GM19240 (cell line): ENCODE data around the gene HSD11B1.

Experiments used
- DNase-seq: peaks from one replicate; pipeline ENCODE4 v3.0.0; 2011; ENCODE audit warnings: low spot score; ENCODE audit not compliant: insufficient read length

HSD11B1 gene

DNA sequence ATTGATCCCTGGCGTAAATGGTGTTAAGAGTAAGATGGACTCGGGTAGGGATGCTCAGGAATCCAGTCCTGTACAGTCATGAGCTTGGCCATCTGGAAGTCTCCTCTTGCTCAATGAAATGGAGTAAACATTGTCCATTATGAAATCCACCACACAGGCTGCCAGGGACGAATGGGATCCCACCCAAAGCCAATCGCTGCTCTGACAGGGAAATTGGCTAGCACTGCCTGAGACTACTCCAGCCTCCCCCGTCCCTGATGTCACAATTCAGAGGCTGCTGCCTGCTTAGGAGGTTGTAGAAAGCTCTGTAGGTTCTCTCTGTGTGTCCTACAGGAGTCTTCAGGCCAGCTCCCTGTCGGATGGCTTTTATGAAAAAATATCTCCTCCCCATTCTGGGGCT, at the start of gene HSD11B1:
Gene HSD11B1 (plus strand): TSS at position 263 of the 400 bp plus-strand sequence. CDS start 97 bp downstream, at position 360.
- no peak for DNase-seq

DNA sequence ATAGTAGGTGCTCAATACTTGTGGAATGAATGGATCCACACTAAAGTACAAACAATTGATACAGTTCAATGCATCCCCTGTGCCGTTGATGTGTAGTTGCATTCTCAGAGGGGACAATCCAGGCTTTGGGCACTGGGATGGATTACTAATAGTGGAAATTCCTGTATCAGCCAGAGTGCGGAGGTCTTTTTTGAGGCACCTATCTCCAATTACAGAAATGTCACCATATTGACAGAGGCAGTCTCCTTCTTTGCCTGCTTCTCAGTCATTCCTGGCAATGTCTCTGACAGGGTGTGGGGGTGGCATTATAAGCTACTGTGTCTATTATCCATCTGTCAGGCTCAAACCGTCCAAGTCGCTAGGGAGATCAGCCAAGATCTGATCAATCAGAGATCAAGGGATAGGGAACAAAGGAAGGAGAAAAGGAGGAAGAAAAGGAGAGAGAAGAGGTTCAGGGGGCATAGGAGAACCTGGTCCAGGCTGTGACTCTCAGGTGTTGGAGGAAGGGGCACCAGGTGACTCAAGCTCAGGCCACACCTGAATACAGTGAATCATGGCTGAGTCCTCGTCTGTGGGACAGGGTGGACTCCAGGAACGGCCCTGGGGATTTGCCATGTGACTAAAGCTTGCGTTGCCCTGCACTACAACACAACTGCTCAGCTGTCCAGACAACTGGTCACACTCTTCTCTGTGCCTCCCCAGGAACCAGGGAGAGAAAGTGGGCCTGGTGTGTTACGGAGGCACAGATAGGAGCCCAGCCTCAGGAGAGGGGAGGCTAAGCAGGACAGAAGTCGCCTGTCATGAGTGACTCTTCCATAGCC, 49.0 kb upstream of the HSD11B1 start:
- no peak for DNase-seq

DNA sequence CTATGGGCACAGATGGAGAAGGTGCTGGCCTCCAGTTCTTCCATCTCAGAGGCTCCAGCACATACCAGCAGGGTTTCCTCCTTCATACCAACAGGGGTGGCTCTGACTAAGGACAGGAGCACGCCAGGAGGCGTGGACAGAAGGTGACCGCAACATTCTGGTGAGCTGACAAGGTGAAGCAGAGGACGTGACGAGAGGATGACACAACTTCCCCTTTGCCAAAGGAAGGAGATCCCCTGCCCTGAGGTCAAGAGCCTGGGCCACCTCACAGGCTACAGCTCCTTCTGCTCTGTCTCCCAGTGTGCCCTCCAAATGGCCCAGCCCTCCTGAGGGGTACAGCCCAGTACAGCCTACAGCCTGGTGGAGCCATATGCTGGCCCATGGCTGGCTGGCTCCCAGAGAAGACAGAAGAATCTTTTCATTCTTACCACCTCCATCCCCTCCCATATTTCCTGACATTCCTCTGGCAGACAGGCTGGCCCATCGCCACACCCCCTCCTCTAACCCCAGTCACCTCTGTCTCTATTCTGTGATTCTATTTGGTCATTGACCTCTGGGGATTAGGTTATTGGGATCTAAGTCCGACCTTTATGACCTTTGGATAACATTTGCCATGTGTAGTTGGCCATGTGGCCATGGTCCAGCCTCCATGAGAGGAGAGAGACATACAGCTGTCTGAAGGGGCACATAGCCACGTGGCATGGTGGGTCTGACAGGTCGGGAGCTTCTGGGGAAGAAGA, 47.3 kb upstream of the HSD11B1 start:
- no peak for DNase-seq

DNA sequence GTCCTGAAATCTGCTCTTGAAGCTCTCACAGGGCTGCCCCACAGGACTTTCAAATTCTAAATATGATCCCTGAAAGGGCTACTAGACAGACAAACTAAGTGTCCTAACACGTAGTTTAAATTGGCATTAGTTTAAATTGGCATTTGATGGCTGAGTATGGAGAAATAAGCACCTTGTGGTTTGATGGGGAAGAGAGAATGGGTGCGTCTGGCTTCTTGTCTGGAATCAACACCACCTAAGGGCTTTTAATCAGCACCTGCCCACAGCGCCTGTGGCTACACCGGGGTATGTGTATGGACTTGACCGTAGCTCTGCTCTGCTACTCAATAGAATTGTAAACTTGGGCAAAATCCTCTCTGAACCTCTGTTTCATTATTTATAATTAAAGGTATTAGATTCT, 46.7 kb upstream of the HSD11B1 start:
- DNase-seq: no peak

DNA sequence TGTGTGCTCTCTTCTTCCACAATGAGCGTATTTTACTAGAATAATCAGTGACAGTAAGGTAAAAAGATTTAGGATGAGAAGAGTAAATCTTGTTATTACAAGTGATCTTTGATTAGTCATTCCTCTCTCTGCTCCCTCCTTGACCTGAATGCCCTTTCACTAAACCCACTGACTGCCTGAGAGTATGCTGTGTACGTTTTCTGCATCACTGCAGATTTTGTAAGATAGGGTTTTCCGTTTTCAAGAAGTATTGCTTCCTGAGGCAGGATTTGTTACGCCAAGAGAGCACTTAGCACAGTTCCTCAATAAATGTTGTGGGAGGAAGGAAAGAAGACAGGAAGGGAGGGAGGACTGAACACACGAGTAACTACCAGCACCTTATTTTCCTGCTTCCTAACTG, 44.7 kb upstream of the HSD11B1 start:
- DNase-seq: peak; percentile 32

DNA sequence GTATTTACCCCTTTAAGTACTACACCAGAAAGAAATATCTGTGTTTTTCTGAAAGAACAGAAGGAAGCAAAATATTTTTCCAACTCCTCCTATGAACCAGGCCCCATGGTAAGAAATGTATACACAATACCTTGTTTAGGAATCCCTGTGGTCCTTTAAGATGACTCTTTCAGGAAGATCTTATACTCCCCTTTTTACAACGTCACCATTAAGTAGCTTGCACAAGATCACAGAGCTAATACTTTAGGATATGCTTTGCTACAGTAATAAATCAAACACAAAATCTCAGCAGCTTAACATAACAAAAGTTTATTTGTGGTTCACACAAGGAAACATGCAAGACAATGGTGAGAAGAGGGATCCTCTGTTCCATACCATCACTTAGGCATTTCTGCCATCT, 43.6 kb upstream of the HSD11B1 start:
- DNase-seq: no peak

DNA sequence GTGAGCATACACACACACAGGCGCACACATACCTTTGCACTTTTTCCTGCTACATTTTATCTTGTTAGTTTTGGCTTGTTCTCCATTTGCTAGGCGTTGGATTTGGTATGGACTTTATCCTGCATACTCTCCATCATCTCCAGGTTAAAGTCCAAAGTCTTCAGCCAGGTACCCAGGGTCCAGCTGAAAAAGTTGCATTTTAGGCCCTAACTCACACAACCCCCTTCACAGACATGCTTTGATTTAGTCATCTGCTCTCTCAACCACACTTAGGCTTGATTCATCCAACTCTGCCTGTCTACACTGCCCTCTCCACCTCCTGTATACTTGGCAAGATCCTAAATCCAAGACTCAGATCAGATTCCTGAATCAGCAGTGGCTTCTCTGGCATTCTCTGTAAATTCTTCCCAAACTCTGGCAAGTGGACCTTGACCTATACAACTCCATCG, 41.7 kb upstream of the HSD11B1 start:
- no peak for DNase-seq

DNA sequence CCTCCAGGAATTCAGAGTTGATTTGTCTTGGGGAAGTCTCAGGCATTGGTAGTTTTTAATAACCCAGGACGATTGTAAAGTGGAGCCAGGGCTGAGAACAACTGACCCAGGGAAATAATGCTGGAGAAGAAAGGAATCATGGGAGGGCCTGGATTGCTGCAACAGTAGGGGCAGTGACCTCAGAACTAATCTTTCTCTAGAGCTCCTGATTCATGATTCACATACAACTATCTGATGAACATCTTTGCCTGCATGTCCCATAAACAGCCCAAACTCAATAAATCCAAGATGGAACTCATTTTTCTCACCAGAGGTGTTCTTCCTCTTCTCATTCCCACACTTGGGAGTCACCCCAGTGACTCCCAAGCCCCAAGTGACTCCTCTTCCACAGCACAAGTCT, 37.5 kb upstream of the HSD11B1 start:
- DNase-seq: no peak

DNA sequence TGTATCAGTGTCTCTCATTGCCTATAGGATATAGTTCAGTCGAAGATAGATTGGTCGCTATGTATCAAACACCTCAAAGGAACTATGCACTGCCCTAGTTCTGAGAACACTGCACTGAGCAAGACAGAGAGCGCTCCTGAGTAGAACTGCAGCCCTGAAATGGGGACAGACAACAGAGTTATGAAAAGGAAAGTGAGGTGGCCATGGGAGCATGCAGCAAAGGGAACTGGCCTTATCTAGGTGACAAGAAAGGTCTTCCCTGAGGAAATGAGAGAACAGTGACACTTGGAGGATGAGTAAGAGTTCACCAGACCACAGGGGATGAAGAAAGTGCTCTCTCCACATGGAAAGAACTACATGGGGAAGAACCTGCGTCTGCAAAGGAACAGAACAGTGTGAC, 36.9 kb upstream of the HSD11B1 start:
- DNase-seq: no peak

DNA sequence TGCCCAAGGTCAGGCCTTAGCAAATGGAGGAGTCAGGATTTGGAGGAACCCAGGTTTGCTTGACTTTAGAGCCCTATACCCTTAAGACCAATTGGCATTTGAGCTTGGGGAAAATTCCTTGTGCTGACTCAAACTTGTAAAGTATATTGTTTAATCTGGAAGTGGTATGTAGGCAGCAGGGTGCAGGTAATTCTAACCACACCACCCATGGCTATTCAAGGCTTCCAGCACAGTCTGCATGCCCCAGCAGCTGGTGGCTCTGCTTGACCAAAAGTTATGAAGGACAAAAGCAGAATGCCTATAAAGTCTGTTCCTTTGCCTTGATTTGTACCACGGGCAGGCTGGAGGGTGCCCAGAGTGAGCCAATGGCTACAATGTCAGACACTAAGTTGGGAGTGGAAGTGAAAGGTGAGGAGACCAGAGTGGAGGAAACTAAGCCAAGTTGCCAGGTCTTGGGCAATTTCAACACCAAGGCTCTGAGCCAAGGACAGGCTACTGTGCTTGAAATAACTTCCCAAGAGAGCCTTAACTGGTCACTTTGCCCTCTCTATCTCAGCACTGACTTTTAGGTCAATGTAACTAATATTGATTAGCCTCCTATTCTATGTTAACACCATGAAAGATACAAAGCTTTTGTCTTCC, 34.1 kb upstream of the HSD11B1 start:
- DNase-seq: no peak

DNA sequence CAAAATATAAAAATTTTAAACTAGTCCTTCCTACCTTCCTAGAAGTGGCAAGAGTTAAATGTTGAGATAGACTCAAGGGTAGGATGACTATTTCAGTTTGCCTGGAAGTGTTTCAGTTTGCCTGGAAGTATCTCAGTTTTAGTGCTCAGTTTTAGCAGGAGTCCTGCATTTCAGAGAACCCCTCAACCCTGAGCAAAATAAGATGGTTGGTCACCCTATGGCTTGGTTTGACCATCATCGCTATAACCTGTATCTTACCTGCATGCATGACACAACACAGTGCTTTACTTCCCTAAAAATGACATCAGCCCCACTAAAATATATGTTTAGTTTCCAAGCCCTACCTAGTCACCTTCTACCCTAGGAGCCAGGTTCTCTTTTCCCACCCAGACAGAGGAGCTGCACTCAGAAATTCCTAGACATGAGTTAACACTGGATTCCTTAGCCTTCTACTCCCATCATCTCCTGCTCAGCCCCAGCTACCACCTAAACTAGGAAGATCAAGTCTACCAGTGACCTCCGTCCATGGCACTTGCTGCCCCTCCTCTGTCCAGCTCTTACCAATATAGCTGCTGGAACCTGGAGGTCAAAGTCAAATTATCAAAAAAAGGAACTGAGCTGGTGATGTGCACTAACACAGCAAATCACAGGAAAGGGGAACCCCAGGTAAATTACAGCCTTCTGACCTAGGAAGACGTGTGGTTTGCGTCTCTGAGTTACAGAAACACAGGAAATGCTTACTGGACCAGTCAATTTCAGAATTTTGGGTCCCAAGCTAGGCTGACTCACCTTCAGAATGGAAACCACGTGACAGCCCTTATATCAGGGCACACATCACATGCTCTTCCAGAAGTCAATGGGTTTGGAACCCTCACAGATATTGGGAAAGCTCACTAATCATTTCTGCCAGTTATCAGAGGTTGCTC, 31.7 kb upstream of the HSD11B1 start:
- DNase-seq: peak; percentile 63

DNA sequence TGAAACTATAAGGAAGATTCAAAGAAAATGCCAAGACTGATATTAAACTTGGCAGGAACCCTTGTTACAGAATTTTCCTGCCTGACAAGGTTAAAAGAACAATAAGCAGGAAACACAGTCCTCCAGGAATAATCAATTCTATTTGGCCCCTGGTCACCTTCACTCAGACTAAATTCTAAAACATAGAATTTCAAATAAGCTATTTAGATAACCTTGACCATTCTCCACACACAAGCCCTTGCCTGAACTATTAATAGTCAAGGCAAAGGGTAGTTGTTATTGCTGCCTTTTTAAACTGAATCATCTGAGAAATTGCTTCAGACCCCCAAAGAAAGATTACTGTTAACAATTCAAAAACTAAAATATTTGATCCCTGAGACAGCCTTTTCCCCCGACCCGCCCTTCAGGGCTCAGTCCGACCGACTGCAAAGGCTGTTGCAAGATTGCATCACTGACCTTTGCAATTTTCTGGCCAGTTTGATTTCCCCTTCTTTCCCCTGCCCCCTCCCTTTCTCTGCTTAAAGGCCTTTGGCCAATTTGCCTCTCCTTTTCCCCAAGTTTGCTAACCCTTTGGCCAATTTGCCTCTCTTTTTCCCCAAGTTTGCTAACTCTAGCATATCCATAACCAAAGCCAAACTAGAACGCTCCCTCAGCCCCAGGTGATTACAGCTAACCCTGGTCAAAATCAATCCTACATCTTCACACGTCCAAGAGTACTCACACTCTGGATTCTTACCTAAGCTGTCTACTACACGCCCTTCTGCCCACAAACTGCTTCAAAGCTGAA, 30.8 kb upstream of the HSD11B1 start:
- no peak for DNase-seq

DNA sequence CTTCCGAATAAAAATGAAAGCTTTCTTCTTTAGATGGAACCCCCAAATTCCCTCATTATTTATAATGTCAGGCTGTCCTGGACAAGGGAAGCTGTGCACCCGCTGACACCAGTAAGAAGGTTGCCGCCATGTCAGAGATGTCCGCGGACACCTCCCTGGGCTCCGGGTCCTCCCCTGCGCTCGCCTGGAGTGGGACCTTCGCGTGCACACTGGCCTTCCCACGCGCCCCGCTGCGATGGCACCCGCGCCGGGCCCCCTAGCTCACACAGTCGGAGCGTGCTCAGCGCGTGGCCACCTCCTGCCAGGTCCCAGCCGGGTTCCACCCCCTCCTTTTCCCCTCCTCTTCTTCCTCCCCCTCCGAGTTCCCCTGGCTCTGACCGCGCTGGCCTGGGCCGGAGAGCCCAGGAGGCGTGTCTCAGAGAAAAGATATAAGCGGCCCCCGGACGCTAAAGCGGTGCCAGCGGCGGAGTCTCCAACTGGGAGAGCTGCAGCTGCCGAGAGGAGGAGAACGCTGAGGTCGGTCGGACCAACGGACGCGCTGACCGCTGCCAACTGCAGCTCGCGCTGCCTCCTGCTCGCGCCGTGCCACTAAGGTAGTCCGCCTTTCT, 29.6 kb upstream of the HSD11B1 start, which contains the start of gene G0S2:
Gene G0S2 (plus strand): TSS at position 456 of the 608 bp plus-strand sequence. CDS start 273 bp downstream, outside the sequence.
- DNase-seq: no peak

DNA sequence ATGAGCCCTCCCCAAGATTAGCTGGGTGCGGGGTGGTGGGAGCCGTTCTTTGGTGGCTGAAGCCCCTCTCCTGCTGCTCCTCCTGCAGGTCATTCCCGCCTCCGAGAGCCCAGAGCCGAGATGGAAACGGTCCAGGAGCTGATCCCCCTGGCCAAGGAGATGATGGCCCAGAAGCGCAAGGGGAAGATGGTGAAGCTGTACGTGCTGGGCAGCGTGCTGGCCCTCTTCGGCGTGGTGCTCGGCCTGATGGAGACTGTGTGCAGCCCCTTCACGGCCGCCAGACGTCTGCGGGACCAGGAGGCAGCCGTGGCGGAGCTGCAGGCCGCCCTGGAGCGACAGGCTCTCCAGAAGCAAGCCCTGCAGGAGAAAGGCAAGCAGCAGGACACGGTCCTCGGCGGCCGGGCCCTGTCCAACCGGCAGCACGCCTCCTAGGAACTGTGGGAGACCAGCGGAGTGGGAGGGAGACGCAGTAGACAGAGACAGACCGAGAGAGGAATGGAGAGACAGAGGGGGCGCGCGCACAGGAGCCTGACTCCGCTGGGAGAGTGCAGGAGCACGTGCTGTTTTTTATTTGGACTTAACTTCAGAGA, 29.0 kb upstream of the HSD11B1 start:
- DNase-seq: no peak

DNA sequence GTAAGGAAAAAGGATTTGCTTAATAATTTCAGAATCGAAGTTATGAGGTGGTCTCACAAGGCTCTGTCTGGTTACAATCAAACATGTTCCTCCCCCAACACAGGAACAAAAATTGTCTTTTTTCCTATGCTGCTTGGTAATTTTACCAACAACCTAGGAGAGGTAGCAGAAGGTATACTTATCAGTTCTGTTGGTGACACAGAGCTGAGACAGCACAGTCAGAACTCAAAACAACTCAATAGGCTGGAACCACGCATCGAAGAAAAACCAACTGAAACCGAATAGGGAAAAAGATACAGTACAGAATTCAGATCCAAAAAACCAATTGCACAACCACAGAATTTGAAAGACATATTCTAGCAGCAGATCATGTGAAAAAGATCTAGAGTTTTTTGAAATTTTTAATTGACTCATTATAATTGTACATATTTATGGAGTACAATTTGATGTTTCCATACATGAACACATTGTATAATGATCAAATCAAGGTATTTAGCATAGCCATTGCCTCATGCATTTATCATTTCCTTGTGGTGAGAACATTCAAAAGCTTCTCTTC, 25.6 kb upstream of the HSD11B1 start:
- no peak for DNase-seq

DNA sequence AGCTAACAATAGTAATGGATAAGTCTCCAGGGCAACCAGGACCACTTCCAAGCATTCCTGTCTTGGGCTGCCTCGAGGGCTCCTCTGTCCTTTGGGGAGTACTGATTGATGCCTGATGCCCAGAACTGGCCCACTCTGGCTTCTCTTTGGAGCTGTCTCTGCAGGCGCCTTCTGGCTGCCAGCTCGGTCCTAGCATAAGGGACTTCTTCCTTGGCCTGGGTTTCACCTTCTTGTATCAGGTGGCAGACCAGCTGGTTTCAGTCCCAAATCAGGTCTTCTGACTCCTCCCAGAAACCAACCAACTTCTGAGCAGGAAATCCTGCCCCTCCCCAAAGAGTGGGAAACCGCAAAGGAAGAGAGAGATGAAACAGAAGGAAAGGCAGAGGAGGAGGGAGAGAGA, 18.8 kb upstream of the HSD11B1 start:
- DNase-seq: no peak

DNA sequence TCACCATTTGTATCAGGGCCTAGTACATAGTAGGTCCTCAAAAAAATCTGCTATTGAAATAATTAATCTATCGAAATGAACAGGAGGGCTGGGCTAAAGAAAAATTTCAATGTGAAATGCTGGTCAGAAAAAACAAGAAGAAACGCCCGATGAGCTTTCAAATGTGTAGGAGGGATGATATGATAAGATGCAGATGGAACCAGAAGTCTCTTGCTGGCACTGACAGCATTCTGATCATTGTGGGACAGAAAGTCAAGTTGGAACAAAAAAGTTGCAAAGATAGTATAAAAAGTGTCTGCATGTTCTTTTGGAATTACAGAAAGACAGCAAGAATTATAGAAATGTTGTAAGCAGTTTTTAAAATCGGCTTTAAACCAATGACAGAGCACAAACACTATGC, 18.3 kb upstream of the HSD11B1 start:
- DNase-seq: no peak

DNA sequence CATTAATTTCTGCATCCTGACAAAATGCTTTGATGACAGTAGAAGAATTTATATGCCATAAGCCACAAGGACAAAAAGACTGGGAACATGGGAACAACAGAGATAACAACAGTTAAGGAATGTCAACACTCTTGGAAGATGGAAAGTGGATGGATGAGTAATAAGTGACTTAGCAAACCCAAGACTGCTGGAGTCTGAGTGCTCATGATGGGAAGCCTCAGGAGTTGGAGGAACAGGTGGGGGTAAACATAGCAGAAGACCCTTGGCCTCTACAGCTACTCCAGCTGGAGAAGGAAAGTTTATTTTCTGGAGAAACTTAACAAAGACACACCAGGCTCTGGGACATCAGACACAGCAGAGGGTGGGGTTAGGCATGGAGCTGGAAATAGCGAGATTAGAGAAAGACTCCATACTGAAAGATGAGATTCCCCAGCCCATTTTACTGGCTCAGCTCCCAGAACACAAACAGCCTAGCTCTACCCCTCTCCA, 15.9 kb upstream of the HSD11B1 start:
- DNase-seq: no peak

DNA sequence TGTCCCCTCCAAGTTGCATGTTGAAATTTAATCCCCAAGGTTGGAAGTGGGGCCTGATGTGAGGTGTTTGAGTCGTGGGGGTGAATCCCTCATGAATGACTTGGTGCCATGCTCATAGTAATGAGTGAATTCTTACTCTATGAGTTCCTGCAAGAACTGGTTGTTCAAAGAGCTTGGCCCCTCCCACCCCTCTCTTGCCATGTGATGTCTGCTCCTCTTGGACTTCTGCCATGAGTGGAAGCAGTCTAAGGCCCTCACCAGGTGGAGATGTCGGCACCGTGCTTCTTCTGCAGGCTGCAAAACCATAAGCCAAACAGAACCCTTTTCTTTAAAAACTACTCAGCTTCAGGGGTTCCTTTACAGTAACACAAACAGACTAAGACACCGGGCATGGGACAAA, 15.2 kb upstream of the HSD11B1 start:
- no peak for DNase-seq
